DMS153 (cell line): ENCODE data around the gene MEI1.
"Not testable (repeated sequence)": the region's sequence is repeated elsewhere in the genome, so short reads cannot be mapped to it uniquely, and the experiment has no call there.

Experiments
- DNase-seq: peaks from one replicate; lab custom pipeline; 2025; lab: John Stamatoyannopoulos, UW

MEI1 gene

GRCh38 chr22:41821471-41822316 lies 122.4 kb downstream of the MEI1 start:
- no peak for DNase-seq

GRCh38 chr22:41822317-41823057 lies 123.2 kb downstream of the MEI1 start:
- DNase-seq: peak; percentile 34

- DNase-seq: no peak
Observed at GRCh38 chr22:41823797-41824196, 124.5 kb downstream of the MEI1 start.

- no peak for DNase-seq
Observed at GRCh38 chr22:41825376-41825775, 126.1 kb downstream of the MEI1 start.

- DNase-seq: no peak
Observed at GRCh38 chr22:41826021-41826420, 126.7 kb downstream of the MEI1 start.

- DNase-seq: no peak
Observed at GRCh38 chr22:41826430-41827383, 127.4 kb downstream of the MEI1 start.

- DNase-seq: no peak
Observed at GRCh38 chr22:41827671-41828070, 128.4 kb downstream of the MEI1 start.

GRCh38 chr22:41828516-41828915 lies 129.2 kb downstream of the MEI1 start:
- DNase-seq: peak; percentile 83

- DNase-seq: no peak
Observed at GRCh38 chr22:41830174-41830573, 130.9 kb downstream of the MEI1 start.

- no peak for DNase-seq
Observed at GRCh38 chr22:41831383-41831782, 132.1 kb downstream of the MEI1 start.

GRCh38 chr22:41831828-41832552 lies 132.7 kb downstream of the MEI1 start:
- no peak for DNase-seq

GRCh38 chr22:41832553-41833368 lies 133.5 kb downstream of the MEI1 start, which contains the start of gene SREBF2:
Gene SREBF2 (plus strand): TSS chr22:41833105. CDS start chr22:41833271, 166 bp downstream.
- DNase-seq: peak; percentile 99

GRCh38 chr22:41833369-41834004 lies 134.2 kb downstream of the MEI1 start:
- DNase-seq: no peak

GRCh38 chr22:41834005-41834944 lies 135.0 kb downstream of the MEI1 start:
- DNase-seq: no peak

- DNase-seq: not testable (repeated sequence)
Observed at GRCh38 chr22:41835462-41835861, 136.2 kb downstream of the MEI1 start.

- no peak for DNase-seq
Observed at GRCh38 chr22:41836551-41836950, 137.2 kb downstream of the MEI1 start.

GRCh38 chr22:41838842-41839618 lies 139.7 kb downstream of the MEI1 start:
- no peak for DNase-seq

- DNase-seq: no peak
Observed at GRCh38 chr22:41840216-41840615, 140.9 kb downstream of the MEI1 start.
